DMS 273 (cell line): Measurements from ENCODE around the gene TCEAL7.
A peak's percentile ranks its signal among the peaks of the same experiment; 100 is the strongest.

ENCODE experiments used
- DNase-seq: peaks from one replicate; lab custom pipeline; 2025; ENCODE audit not compliant: unreplicated experiment; lab: John Stamatoyannopoulos, UW

TCEAL7 gene

GRCh38 chrX:103363046-103363445, 33.0 kb downstream of the TCEAL7 start:
- DNase-seq: no peak

DNA sequence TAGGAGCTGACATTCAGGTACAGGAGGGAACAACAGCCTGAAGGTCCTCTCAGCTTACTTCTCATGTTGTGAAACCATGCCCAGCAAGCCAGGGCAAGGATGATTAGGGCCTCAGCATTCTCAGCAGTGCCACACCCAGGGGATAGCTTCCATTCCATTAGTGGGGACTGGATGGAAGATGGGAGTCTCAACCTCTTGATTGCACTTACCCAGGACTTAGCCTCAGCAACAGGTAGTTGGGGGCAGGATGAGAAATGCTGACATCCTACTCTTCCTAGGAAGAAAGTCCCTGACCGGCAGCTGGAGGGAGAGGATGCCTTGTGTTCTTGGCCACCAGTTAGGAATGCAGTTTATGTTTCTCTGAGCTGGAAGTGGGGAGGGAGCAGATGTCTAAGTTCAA, 37.5 kb downstream of the TCEAL7 start:
- DNase-seq: no peak

GRCh38 chrX:103369479-103369878, 39.4 kb downstream of the TCEAL7 start:
- no peak for DNase-seq

GRCh38 chrX:103372886-103373285, 42.8 kb downstream of the TCEAL7 start:
- no peak for DNase-seq

GRCh38 chrX:103373581-103373980, 43.5 kb downstream of the TCEAL7 start:
- no peak for DNase-seq

DNA sequence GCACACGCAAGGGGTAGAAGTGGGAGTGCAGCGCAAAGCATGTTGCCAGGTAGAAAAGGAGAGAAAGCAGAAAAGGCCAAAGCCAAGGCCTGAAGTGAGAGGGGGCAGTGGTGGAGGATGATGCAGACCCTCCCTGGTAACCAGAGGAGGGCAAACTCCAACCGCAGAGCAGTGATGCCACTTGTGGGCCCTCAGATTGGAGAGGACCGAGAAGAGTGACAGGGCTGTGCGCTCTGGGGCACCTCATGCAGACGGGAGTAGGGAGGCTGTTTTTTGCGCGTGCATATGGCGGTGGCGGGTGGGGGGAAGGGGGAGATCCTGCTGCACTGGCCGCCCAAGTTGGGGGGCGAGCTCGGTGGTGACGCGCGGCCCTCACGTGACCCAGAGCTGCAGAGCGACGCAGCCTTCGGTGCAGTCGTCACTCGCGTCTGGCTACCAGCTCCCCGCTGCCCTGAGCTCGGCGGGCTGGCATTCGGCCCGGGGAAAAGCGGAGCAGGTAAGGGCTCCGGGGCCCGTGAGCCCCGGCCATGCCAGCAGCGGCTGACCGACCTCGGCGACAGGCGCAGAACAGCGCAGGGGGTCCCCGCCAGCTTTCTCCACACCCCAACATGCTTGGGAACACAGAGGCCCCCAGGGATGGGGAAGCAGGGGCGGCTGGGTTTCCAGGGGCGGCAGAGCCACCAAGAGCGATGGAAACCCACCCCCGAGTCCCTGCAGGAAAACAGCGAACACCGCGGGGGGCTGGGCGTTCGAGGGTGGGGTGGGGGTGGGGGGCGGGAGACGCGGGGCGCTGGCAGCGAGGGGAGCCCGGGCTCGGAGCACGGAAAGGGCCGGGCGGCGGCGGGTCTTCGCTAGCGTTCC, 46.3 kb downstream of the TCEAL7 start, which contains the start of gene BEX3:
BEX3 (plus strand) TSS at position 421 of the 861 bp plus-strand sequence. CDS start 984 bp downstream, outside the sequence.
- DNase-seq: peak; percentile 87

DNA sequence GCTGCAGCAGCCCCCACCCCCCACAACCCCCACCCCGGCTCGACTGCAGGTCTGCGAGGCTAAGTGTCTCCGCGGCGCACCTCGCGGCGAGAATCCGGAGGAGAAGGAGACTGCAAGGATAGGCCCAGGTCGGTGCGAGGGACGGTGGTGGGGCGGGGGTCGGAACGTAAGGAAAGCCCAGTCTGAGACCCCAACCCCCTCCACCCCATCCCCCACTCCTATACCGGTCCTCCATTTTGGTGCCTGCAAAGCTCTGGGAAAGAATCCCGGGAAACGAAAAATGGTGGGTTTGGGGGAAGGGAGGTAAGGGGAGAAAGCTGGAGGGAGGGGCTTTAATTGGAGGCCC, 46.9 kb downstream of the TCEAL7 start:
- peak; percentile 59 for DNase-seq

- DNase-seq: peak; percentile 10
These were observed 49.0 kb downstream of the TCEAL7 start for GRCh38 chrX:103378990-103379389.
